ENCODE results near the gene TRAF3IP1.
"Not testable (repeated sequence)": the region's sequence is repeated elsewhere in the genome, so short reads cannot be mapped to it uniquely, and the experiment has no call there.

Gene TRAF3IP1

GRCh38 chr2:238327751-238328150 is 7.4 kb downstream of the TRAF3IP1 start:
- Histone ChIP-seq H3K9me3 (ENCODE audit: low read length) (peaks cover 5% of the 10 kb centered on the region), H3K36me3 (ENCODE audit: insufficient read depth, low read length) (peaks cover 45% of the 10 kb centered on the region), H3K27me3 (ENCODE audit: insufficient read depth, low read length) (no peaks in the 10 kb centered on the region), H3K4me1 (ENCODE audit: insufficient read depth, low read length) (no peaks in the 10 kb centered on the region), H2AFZ (ENCODE audit: low read depth, low read length) (no peak overlapping the region), H3K4me3 (ENCODE audit: low read length) (no peak overlapping the region)

- H3K4me3 ChIP-seq (ENCODE audit: low read length) = no peak overlapping the region
- no peaks in the 10 kb centered on the region for H3K27me3 ChIP-seq (ENCODE audit: insufficient read depth, low read length)
- H3K36me3 ChIP-seq (ENCODE audit: insufficient read depth, low read length) = peaks cover 44% of the 10 kb centered on the region
- no peak overlapping the region for H2AFZ ChIP-seq (ENCODE audit: low read depth, low read length)
- peaks cover 5% of the 10 kb centered on the region for H3K9me3 ChIP-seq (ENCODE audit: low read length)
- no peaks in the 10 kb centered on the region for H3K4me1 ChIP-seq (ENCODE audit: insufficient read depth, low read length)
These were observed 10.1 kb downstream of the TRAF3IP1 start for GRCh38 chr2:238330391-238330790.

- Histone ChIP-seq H3K36me3 (ENCODE audit: insufficient read depth, low read length) (peaks cover 39% of the 10 kb centered on the region), H3K27me3 (ENCODE audit: insufficient read depth, low read length) (no peaks in the 10 kb centered on the region), H3K9me3 (ENCODE audit: low read length) (peaks cover 4% of the 10 kb centered on the region), H3K4me3 (ENCODE audit: low read length) (no peak overlapping the region), H3K4me1 (ENCODE audit: insufficient read depth, low read length) (no peaks in the 10 kb centered on the region), H2AFZ (ENCODE audit: low read depth, low read length) (no peak overlapping the region)
These were observed 11.6 kb downstream of the TRAF3IP1 start for GRCh38 chr2:238331916-238332315.

- Histone ChIP-seq H3K4me1 (ENCODE audit: insufficient read depth, low read length) (no peaks in the 10 kb centered on the region), H2AFZ (ENCODE audit: low read depth, low read length) (no peak overlapping the region), H3K27me3 (ENCODE audit: insufficient read depth, low read length) (no peaks in the 10 kb centered on the region), H3K36me3 (ENCODE audit: insufficient read depth, low read length) (peaks cover 14% of the 10 kb centered on the region), H3K9me3 (ENCODE audit: low read length) (no peaks in the 10 kb centered on the region), H3K4me3 (ENCODE audit: low read length) (no peak overlapping the region)
These were observed 14.6 kb downstream of the TRAF3IP1 start for GRCh38 chr2:238334885-238335284.

GRCh38 chr2:238335591-238335990 is 15.3 kb downstream of the TRAF3IP1 start:
- H2AFZ ChIP-seq (ENCODE audit: low read depth, low read length); H3K4me1 ChIP-seq (ENCODE audit: insufficient read depth, low read length); H3K9me3 ChIP-seq (ENCODE audit: low read length); H3K4me3 ChIP-seq (ENCODE audit: low read length); H3K27me3 ChIP-seq (ENCODE audit: insufficient read depth, low read length): not testable (repeated sequence)
- H3K36me3 ChIP-seq (ENCODE audit: insufficient read depth, low read length) = peaks cover 13% of the 10 kb centered on the region

- Histone ChIP-seq H3K27me3 (ENCODE audit: insufficient read depth, low read length) (no peaks in the 10 kb centered on the region), H3K36me3 (ENCODE audit: insufficient read depth, low read length) (peaks cover 13% of the 10 kb centered on the region), H3K9me3 (ENCODE audit: low read length) (no peaks in the 10 kb centered on the region), H3K4me1 (ENCODE audit: insufficient read depth, low read length) (no peaks in the 10 kb centered on the region), H2AFZ (ENCODE audit: low read depth, low read length) (no peak overlapping the region), H3K4me3 (ENCODE audit: low read length) (no peak overlapping the region)
These were observed 15.8 kb downstream of the TRAF3IP1 start for GRCh38 chr2:238336151-238336550.

- Histone ChIP-seq H3K9me3 (ENCODE audit: low read length) (no peaks in the 10 kb centered on the region), H3K36me3 (ENCODE audit: insufficient read depth, low read length) (peaks cover 13% of the 10 kb centered on the region), H3K27me3 (ENCODE audit: insufficient read depth, low read length) (no peaks in the 10 kb centered on the region), H3K4me1 (ENCODE audit: insufficient read depth, low read length) (no peaks in the 10 kb centered on the region), H3K4me3 (ENCODE audit: low read length) (no peak overlapping the region), H2AFZ (ENCODE audit: low read depth, low read length) (no peak overlapping the region)
These were observed 16.6 kb downstream of the TRAF3IP1 start for GRCh38 chr2:238336793-238337444.

- H3K4me3 ChIP-seq (ENCODE audit: low read length) = no peak overlapping the region
- H3K9me3 ChIP-seq (ENCODE audit: low read length) = no peaks in the 10 kb centered on the region
- no peaks in the 10 kb centered on the region for H3K4me1 ChIP-seq (ENCODE audit: insufficient read depth, low read length)
- no peaks in the 10 kb centered on the region for H3K27me3 ChIP-seq (ENCODE audit: insufficient read depth, low read length)
- peaks cover 13% of the 10 kb centered on the region for H3K36me3 ChIP-seq (ENCODE audit: insufficient read depth, low read length)
- no peak overlapping the region for H2AFZ ChIP-seq (ENCODE audit: low read depth, low read length)
These were observed 17.5 kb downstream of the TRAF3IP1 start for GRCh38 chr2:238337846-238338245.

- Histone ChIP-seq H3K27me3 (ENCODE audit: insufficient read depth, low read length) (no peaks in the 10 kb centered on the region), H3K4me3 (ENCODE audit: low read length) (no peak overlapping the region), H3K4me1 (ENCODE audit: insufficient read depth, low read length) (no peaks in the 10 kb centered on the region), H2AFZ (ENCODE audit: low read depth, low read length) (no peak overlapping the region), H3K36me3 (ENCODE audit: insufficient read depth, low read length) (peaks cover 10% of the 10 kb centered on the region), H3K9me3 (ENCODE audit: low read length) (no peaks in the 10 kb centered on the region)
These were observed 18.5 kb downstream of the TRAF3IP1 start for GRCh38 chr2:238338710-238339394.

- Histone ChIP-seq H3K9me3 (ENCODE audit: low read length) (no peaks in the 10 kb centered on the region), H3K27me3 (ENCODE audit: insufficient read depth, low read length) (no peaks in the 10 kb centered on the region), H3K36me3 (ENCODE audit: insufficient read depth, low read length) (peaks cover 9% of the 10 kb centered on the region), H3K4me3 (ENCODE audit: low read length) (no peak overlapping the region), H3K4me1 (ENCODE audit: insufficient read depth, low read length) (no peaks in the 10 kb centered on the region), H2AFZ (ENCODE audit: low read depth, low read length) (no peak overlapping the region)
These were observed 19.1 kb downstream of the TRAF3IP1 start for GRCh38 chr2:238339395-238339780.

GRCh38 chr2:238339814-238340213 is 19.5 kb downstream of the TRAF3IP1 start:
- Histone ChIP-seq H3K9me3 (ENCODE audit: low read length) (no peaks in the 10 kb centered on the region), H3K4me1 (ENCODE audit: insufficient read depth, low read length) (no peaks in the 10 kb centered on the region), H3K27me3 (ENCODE audit: insufficient read depth, low read length) (no peaks in the 10 kb centered on the region), H2AFZ (ENCODE audit: low read depth, low read length) (no peak overlapping the region), H3K4me3 (ENCODE audit: low read length) (no peak overlapping the region), H3K36me3 (ENCODE audit: insufficient read depth, low read length) (peaks cover 4% of the 10 kb centered on the region)

- no peaks in the 10 kb centered on the region for H3K4me1 ChIP-seq (ENCODE audit: insufficient read depth, low read length)
- H2AFZ ChIP-seq (ENCODE audit: low read depth, low read length) = no peak overlapping the region
- no peaks in the 10 kb centered on the region for H3K27me3 ChIP-seq (ENCODE audit: insufficient read depth, low read length)
These were observed 21.2 kb downstream of the TRAF3IP1 start for GRCh38 chr2:238341536-238341935.

GRCh38 chr2:238344035-238344434 is 23.7 kb downstream of the TRAF3IP1 start:
- Histone ChIP-seq H3K4me3 (ENCODE audit: low read length) (no peak overlapping the region), H3K4me1 (ENCODE audit: insufficient read depth, low read length) (no peaks in the 10 kb centered on the region), H3K36me3 (ENCODE audit: insufficient read depth, low read length) (no peaks in the 10 kb centered on the region), H2AFZ (ENCODE audit: low read depth, low read length) (no peak overlapping the region), H3K9me3 (ENCODE audit: low read length) (no peaks in the 10 kb centered on the region), H3K27me3 (ENCODE audit: insufficient read depth, low read length) (no peaks in the 10 kb centered on the region)

More at GRCh38 chr2:238341536-238341935, 21.2 kb downstream of the TRAF3IP1 start:
- H3K36me3 ChIP-seq (ENCODE audit: insufficient read depth, low read length) = peaks cover 2% of the 10 kb centered on the region
- H3K9me3 ChIP-seq (ENCODE audit: low read length) = no peaks in the 10 kb centered on the region
- H3K4me3 ChIP-seq (ENCODE audit: low read length) = no peak overlapping the region

Data from neuron (in vitro differentiated cells).